HepG2 (cell line): ENCODE data around the gene ZNF174. TPM values are rescaled to one million over a fixed set of nuclear protein-coding genes. Genes with fewer than 3 reads are reported as not detected.
A peak's percentile ranks its signal among the peaks of the same experiment; 100 is the strongest.

ENCODE experiments used
- AGO1 ChIP-seq: fragments of 200-400 bp; formaldehyde crosslinking; IDR thresholded peaks from 2 replicates; pipeline ENCODE4 v1.6.1; 2017; ENCODE audit warnings: mild to moderate bottlenecking, low read depth, low read length, moderate library complexity; ENCODE audit not compliant: poor library complexity, severe bottlenecking
- ARNTL ChIP-seq: sonication (generic); formaldehyde crosslinking; IDR thresholded peaks from 2 replicates; pipeline ENCODE4 v1.4.0; 2020; ENCODE audit warnings: mild to moderate bottlenecking, missing genetic modification reagents
- GABPA ChIP-seq, 2 experiments: IDR thresholded peaks; 2 replicates each; pipeline ENCODE4 v1.6.1; 2011 to 2016; ENCODE audit warnings: low read depth in 2 of 2, low read length in 1 of 2, missing biosample characterization in 1 of 2, missing genetic modification characterization in 1 of 2
- HOXA7 ChIP-seq: sonication (generic); formaldehyde crosslinking; IDR thresholded peaks from 2 replicates; pipeline ENCODE4 v1.8.1; 2022; ENCODE audit warnings: mild to moderate bottlenecking, missing genetic modification reagents, moderate library complexity
- KAT8 ChIP-seq: IDR thresholded peaks from 2 replicates; pipeline ENCODE4 v1.6.1; 2016; ENCODE audit warnings: missing genetic modification reagents, missing compliant biosample characterization
- RFXAP ChIP-seq: sonication (generic); formaldehyde crosslinking; IDR thresholded peaks from 2 replicates; pipeline ENCODE4 v1.4.0; 2020; ENCODE audit warnings: missing genetic modification reagents, borderline replicate concordance
- TAF1 ChIP-seq: sonication (generic); formaldehyde crosslinking; IDR thresholded peaks from 2 replicates; pipeline ENCODE4 v1.4.0; 2020; ENCODE audit warnings: missing genetic modification reagents
- TEAD2 ChIP-seq: sonication (generic); formaldehyde crosslinking; IDR thresholded peaks from 2 replicates; pipeline ENCODE4 v1.9.0; 2021; ENCODE audit warnings: missing genetic modification reagents
- XRCC5 ChIP-seq: fragments of 200-400 bp; formaldehyde crosslinking; optimal IDR thresholded peaks from 2 replicates; pipeline ENCODE3; 2017; ENCODE audit warnings: mild to moderate bottlenecking, low read length
- ZFP62 ChIP-seq: sonication (generic); formaldehyde crosslinking; IDR thresholded peaks from 2 replicates; pipeline ENCODE4 v1.4.0; 2020; ENCODE audit warnings: missing genetic modification reagents
- ZNF160 ChIP-seq: sonication (generic); formaldehyde crosslinking; IDR thresholded peaks from 2 replicates; pipeline ENCODE4 v1.8.0; 2022; ENCODE audit warnings: mild to moderate bottlenecking, inconsistent platforms, missing genetic modification reagents
- polyA plus RNA-seq, 8 experiments: library from polyadenylated mRNA; depleted of rRNA in 3 of 8; stranded (reverse) in 7 of 8; unstranded in 1 of 8; fragments of >200 nt; fragmentation: Illumina TruSeq in 4 of 8; extraction: Trizol in 4 of 8; gene quantifications; 2 replicates each; pipeline versions ENCODE4 v1.2.1 to v1.2.3, GENCODE V29; 2011 to 2016; ENCODE audit warnings: low read depth in 4 of 8, missing spikeins in 1 of 8, mixed read lengths in 1 of 8; ENCODE audit not compliant: insufficient read depth in 1 of 8
- total RNA-seq, 5 experiments: library from RNA; depleted of rRNA; stranded (reverse); fragments of >200 nt; fragmentation: Illumina TruSeq; extraction: Trizol; gene quantifications; 2 replicates each; pipeline ENCODE4 v1.2.3, GENCODE V29; 2016; ENCODE audit warnings: low read depth in 1 of 5
- TF ChIP-seq, protein P1 (sequence below): sonication (generic); formaldehyde crosslinking; IDR thresholded peaks from 2 replicates; pipeline ENCODE4 v1.4.0; 2020; ENCODE audit warnings: missing genetic modification reagents
- TF ChIP-seq, protein P2 (sequence below): sonication (generic); formaldehyde crosslinking; IDR thresholded peaks from 2 replicates; pipeline ENCODE4 v1.5.1; 2020; ENCODE audit warnings: mild to moderate bottlenecking, missing genetic modification reagents, borderline replicate concordance
- TF ChIP-seq, protein P3 (sequence below): IDR thresholded peaks from 2 replicates; pipeline ENCODE4 v1.6.1; 2016; ENCODE audit warnings: low read depth, missing genetic modification reagents, missing compliant biosample characterization

ZNF174 gene
- total and polyA plus RNA-seq, 2 of the 13 experiments (the other 11 are each of a cell fraction or from before 2014, with no cell fraction given) = 8.3 to 10.6 TPM

DNA sequence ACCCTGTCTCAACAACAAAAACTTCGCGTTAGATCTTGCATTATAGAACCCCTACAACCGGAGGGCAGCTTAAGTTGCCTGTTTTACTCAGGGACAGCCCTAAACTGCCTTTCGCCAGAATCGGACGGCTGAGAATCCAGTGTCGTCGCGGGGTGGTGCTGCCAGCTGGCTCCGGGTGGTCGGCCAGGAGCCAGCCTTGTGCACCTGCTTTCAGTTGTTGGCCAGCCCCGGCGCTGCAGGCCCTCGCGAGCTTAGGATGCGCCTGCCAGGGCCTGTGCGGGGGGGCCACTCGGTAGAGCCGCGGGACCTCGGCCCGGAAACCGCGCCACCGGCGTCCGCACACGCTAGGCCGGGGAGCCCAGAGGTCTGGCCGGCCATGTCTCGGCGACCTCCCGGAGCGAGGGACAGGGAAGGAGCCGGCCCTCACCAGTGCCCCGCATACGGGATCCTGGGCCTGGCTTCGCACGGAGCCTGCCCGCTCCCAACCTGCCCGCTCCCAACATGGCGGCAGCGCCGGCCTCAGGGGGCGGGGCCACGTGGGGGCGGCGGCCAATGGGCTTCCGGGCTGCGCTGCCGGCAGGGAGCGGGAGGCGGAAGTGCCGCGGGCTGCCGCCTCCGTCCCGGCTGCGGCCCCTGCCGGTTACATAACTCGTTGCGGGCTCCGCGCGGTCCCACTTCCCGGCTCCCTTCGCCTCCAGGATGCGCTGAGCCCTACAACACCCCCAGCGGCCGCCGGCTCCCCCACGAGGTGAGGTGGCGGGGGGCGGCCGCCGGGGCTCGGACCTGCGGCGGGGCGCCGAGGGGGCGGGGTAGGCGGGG, 56.6 kb downstream of the ZNF174 start (continued):
- TF ChIP-seq, protein P1, sequence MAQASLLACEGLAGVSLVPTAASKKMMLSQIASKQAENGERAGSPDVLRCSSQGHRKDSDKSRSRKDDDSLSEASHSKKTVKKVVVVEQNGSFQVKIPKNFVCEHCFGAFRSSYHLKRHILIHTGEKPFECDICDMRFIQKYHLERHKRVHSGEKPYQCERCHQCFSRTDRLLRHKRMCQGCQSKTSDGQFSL (CRISPR knock-in tag) = peak; percentile 77
- TF ChIP-seq, protein P2, sequence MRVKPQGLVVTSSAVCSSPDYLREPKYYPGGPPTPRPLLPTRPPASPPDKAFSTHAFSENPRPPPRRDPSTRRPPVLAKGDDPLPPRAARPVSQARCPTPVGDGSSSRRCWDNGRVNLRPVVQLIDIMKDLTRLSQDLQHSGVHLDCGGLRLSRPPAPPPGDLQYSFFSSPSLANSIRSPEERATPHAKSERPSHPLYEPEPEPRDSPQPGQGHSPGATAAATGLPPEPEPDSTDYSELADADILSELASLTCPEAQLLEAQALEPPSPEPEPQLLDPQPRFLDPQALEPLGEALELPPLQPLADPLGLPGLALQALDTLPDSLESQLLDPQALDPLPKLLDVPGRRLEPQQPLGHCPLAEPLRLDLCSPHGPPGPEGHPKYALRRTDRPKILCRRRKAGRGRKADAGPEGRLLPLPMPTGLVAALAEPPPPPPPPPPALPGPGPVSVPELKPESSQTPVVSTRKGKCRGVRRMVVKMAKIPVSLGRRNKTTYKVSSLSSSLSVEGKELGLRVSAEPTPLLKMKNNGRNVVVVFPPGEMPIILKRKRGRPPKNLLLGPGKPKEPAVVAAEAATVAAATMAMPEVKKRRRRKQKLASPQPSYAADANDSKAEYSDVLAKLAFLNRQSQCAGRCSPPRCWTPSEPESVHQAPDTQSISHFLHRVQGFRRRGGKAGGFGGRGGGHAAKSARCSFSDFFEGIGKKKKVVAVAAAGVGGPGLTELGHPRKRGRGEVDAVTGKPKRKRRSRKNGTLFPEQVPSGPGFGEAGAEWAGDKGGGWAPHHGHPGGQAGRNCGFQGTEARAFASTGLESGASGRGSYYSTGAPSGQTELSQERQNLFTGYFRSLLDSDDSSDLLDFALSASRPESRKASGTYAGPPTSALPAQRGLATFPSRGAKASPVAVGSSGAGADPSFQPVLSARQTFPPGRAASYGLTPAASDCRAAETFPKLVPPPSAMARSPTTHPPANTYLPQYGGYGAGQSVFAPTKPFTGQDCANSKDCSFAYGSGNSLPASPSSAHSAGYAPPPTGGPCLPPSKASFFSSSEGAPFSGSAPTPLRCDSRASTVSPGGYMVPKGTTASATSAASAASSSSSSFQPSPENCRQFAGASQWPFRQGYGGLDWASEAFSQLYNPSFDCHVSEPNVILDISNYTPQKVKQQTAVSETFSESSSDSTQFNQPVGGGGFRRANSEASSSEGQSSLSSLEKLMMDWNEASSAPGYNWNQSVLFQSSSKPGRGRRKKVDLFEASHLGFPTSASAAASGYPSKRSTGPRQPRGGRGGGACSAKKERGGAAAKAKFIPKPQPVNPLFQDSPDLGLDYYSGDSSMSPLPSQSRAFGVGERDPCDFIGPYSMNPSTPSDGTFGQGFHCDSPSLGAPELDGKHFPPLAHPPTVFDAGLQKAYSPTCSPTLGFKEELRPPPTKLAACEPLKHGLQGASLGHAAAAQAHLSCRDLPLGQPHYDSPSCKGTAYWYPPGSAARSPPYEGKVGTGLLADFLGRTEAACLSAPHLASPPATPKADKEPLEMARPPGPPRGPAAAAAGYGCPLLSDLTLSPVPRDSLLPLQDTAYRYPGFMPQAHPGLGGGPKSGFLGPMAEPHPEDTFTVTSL = 0 out of 2 replicates have a peak, but pooled peaks have one; percentile 27
- peak; percentile 80 for TF ChIP-seq GABPA (IDR thresholded peaks at IDR 0.05; ENCODE audit: low read depth, low read length)
- peak; percentile 37; the same call in 1 of the 2 replicates for TF ChIP-seq GABPA (CRISPR knock-in tag; IDR thresholded peaks at IDR 0.05; ENCODE audit: low read depth)
- TF ChIP-seq AGO1 = peak; percentile 51
- TF ChIP-seq HOXA7 (CRISPR knock-in tag) = no peak
- TF ChIP-seq ZFP62 (CRISPR knock-in tag) = no peak
- TF ChIP-seq KAT8 (CRISPR knock-in tag) = peak; percentile 76
- peak; percentile 73; the same call in 1 of the 2 replicates for TF ChIP-seq RFXAP
- TF ChIP-seq, protein P3, sequence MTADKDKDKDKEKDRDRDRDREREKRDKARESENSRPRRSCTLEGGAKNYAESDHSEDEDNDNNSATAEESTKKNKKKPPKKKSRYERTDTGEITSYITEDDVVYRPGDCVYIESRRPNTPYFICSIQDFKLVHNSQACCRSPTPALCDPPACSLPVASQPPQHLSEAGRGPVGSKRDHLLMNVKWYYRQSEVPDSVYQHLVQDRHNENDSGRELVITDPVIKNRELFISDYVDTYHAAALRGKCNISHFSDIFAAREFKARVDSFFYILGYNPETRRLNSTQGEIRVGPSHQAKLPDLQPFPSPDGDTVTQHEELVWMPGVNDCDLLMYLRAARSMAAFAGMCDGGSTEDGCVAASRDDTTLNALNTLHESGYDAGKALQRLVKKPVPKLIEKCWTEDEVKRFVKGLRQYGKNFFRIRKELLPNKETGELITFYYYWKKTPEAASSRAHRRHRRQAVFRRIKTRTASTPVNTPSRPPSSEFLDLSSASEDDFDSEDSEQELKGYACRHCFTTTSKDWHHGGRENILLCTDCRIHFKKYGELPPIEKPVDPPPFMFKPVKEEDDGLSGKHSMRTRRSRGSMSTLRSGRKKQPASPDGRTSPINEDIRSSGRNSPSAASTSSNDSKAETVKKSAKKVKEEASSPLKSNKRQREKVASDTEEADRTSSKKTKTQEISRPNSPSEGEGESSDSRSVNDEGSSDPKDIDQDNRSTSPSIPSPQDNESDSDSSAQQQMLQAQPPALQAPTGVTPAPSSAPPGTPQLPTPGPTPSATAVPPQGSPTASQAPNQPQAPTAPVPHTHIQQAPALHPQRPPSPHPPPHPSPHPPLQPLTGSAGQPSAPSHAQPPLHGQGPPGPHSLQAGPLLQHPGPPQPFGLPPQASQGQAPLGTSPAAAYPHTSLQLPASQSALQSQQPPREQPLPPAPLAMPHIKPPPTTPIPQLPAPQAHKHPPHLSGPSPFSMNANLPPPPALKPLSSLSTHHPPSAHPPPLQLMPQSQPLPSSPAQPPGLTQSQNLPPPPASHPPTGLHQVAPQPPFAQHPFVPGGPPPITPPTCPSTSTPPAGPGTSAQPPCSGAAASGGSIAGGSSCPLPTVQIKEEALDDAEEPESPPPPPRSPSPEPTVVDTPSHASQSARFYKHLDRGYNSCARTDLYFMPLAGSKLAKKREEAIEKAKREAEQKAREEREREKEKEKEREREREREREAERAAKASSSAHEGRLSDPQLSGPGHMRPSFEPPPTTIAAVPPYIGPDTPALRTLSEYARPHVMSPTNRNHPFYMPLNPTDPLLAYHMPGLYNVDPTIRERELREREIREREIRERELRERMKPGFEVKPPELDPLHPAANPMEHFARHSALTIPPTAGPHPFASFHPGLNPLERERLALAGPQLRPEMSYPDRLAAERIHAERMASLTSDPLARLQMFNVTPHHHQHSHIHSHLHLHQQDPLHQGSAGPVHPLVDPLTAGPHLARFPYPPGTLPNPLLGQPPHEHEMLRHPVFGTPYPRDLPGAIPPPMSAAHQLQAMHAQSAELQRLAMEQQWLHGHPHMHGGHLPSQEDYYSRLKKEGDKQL (CRISPR knock-in tag) = 0 out of 2 replicates have a peak, but pooled peaks have one; percentile 45
- peak; percentile 55; the same call in 1 of the 2 replicates for TF ChIP-seq ARNTL
- peak; percentile 21 for TF ChIP-seq XRCC5
- TF ChIP-seq ZNF160 (CRISPR knock-in tag) = peak; percentile 78; the same call in 1 of the 2 replicates
- peak; percentile 77 for TF ChIP-seq TAF1
- no peak for TF ChIP-seq TEAD2 (CRISPR knock-in tag)
